GM18526 (cell line): Measurements from ENCODE around the gene DDX47.

Source experiments
- POLR2A ChIP-seq: IDR thresholded peaks from 3 replicates; pipeline ENCODE4 v1.6.1; 2011; ENCODE audit not compliant: insufficient read length; ENCODE audit errors: extremely low read depth

The DDX47 gene

GRCh38 chr12:12877153-12877768 is 64.1 kb downstream of the DDX47 start:
- no peak for TF ChIP-seq POLR2A

GRCh38 chr12:12877781-12878455 is 64.8 kb downstream of the DDX47 start:
- TF ChIP-seq POLR2A, result no peak
